Mammary epithelial cell (primary cell): ENCODE measurements around the gene P2RX2.

Experiments used
- CTCF ChIP-seq, 2 donors: IDR thresholded peaks in 1 of 2; conservative IDR thresholded peaks in 1 of 2; 2 replicates each; pipeline ENCODE4 v1.5.1; 2011 to 2012; ENCODE audit warnings: inconsistent platforms in 2 of 2, low read length in 2 of 2, mild to moderate bottlenecking in 2 of 2, control low read depth in 1 of 2, low read depth in 1 of 2; ENCODE audit not compliant: insufficient read depth in 1 of 2; ENCODE audit errors: extremely low read depth in 1 of 2
- EZH2 ChIP-seq: IDR thresholded peaks from 2 replicates; pipeline ENCODE4 v1.6.1; 2012; ENCODE audit warnings: low read length, inconsistent platforms, borderline replicate concordance

DNA sequence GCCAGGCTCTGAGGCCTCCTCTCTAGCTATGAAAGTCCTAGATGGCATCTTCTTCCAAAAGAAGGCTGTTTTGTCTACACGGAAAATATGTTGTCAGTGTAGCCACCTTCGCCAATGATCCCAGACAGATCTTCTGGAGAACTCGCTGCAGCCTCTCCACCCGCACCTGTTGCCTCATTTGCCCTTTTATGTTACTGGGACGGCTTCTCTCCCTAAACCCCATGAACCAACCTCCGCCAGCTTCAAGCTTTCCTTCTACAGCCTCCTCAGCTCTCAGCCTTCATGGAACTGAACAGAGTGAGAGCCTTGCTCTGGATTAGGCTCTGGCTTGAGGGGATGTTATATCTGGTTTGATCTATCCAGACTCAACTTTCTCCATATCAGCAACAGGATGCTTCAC, 10.8 kb downstream of the P2RX2 start:
- TF ChIP-seq CTCF (conservative IDR thresholded peaks at IDR 0.05 in 1 of 2, IDR thresholded peaks at IDR 0.05 in 1 of 2; ENCODE audit: extremely low read depth in 1 of 2, insufficient read depth in 1 of 2, low read depth in 1 of 2, low read length in 2 of 2), result no peak
- TF ChIP-seq EZH2, result no peak
